Stimulated activated CD8-positive, alpha-beta memory T cell treated with anti-CD3 and anti-CD28 coated beads, Interleukin-4, amount 100 ng/mL, for 4 hours (primary cell): ENCODE measurements around the gene RBMS3.
"Not testable (repeated sequence)": the region's sequence is repeated elsewhere in the genome, so short reads cannot be mapped to it uniquely, and the experiment has no call there.

Experiments
- DNase-seq, 2 donors: peaks; one replicate each; pipeline ENCODE4 v3.0.0-alpha.2; 2020; ENCODE audit warnings: low read depth in 2 of 2, low spot score in 1 of 2

Gene RBMS3

DNA sequence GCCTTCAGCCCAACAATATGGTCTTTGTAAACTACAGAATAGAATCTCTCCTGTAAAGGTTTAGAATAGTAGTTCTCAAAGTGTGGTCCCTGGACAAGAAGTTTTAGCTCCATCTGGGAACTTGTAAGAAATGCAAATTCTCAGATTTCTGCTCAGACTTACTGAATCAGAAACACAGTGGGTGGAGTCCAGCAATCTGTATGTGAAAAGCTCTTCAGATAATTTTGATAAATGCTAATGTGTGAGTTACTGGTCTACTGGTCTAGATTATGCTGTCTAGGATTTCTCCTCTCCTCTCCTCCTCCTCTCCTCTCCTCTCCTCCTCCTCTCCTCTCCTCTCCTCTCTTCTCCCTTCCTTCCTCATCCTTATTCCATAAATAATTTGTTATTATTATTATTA lies 57.5 kb downstream of the RBMS3 start:
- no peak for DNase-seq

DNA sequence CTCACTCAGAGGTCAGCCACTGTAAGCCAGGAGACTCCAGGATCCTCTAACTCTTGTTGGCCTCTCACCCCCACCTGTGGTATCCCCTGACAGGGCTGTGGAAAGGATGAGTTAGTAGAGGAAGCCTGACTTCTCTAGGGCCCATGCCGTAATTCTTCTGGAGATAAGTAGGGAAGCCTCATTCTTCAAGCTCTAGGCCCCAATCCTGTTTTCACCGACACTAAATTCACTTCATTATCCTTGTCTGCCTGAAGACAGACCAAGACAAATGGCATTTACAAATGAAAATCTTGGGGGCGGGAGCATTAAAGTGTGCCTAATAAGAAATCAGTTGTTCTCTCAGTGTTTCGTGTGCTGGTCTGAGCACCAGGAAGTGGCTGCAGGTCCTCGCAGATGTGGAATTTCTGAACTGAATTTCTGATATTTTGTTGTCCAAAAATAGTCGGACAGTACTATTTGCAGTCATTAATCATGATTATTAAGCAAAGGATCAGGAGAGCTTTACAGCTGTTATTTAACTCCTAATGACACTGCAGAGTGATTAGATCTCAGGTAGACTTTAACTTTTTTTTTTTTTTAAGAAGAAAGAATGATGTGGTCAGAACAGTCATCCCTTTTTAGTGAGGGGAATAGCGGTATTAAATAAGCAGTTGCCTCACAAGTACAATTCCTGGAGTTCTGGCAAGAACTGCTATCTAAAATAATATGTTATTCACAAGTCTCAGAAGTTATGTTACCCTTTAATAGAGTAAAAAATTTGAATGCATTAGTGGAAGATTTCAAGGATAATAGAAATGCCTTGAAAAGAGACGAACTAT lies 58.4 kb downstream of the RBMS3 start:
- no peak for DNase-seq

DNA sequence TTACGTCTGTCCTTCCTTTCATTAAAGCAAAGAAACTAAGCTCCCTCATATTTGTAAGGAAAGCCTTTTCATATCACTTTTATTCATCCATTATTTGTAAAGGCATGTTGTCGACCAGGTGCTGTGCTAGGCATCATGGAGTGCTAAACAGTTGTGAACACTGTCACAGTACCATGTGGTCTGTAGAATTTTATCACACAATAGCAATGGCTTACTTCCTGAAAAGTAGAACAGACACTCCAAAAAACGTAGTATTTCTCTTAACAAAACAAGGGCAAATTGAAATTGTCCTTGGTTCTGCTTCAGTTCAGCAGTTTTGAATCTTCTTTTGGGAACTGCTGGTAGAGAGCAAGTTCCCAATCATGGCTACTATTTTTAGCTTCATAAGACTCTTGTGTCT lies 63.3 kb downstream of the RBMS3 start:
- no peak for DNase-seq

DNA sequence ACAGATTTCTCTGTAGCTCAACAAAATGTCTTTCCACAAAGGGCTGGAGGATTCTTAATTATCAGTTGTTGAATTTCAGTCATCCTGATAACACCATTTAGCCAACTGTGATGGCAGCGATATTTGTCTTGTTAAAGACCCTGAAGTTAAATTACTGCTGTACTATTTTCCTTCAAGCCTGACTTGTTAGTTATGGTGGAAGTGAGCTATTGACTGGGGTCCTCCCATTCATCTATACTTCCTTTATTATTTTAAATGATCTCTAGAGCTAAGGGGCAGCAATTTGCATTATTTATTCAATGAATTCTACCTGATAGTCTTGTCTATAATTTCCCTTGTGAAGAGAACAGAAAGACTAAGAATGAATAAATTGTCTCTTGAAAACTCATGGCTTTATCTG lies 64.1 kb downstream of the RBMS3 start:
- no peak for DNase-seq

DNA sequence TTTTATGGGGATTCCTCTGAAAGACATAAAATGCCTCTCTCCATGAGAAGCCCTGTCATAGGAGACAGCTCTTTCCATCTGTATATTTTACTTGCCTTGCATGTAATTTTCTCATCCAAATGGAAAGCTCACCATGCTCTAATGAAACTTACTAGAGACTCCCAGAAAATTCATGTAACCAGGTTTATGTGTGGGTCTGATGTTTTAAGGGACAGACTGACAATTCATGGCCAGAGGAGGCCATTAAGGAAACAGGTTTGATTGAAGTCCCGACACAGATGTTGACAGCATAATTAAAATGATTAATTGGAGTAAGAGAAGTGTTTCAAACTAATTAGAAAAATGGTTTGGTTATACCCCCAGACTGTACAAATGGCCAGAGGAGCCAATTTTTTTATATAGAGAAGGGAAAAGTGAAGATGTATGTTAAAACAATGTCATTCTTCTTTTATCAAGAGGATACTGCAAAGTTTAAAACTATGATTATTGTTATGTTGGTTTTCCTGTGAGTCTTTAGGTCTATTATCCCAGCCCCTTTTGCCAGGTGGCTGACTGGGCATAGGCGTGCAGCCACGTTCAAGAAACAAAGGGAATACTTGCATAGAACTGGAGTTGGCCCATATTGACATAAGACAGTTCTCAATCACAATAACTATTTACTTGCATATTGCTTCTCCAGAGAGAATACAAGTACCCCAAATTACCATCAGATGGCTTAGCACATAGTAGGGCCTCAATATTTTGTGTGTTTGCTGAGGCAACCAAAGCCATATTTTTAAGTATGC lies 64.8 kb downstream of the RBMS3 start:
- no peak for DNase-seq

DNA sequence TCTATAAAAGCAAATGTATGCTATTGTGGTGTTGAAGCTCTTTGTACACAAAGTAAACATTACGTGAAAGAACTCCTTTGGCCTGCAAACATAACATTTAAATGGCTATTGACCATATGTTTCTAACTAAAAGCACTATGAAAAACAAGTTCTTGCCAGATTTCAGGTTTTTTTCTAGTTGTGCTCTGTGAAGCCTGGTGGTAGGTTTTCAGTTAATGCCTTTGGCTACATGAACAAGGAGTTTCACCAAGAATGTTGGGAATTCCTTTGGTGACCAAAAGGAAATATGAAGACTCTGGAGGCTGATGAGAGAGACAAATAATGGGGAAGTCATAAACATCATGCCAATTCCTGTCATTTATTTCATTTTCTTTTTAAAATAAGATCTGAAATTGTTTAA lies 66.0 kb downstream of the RBMS3 start:
- no peak for DNase-seq

DNA sequence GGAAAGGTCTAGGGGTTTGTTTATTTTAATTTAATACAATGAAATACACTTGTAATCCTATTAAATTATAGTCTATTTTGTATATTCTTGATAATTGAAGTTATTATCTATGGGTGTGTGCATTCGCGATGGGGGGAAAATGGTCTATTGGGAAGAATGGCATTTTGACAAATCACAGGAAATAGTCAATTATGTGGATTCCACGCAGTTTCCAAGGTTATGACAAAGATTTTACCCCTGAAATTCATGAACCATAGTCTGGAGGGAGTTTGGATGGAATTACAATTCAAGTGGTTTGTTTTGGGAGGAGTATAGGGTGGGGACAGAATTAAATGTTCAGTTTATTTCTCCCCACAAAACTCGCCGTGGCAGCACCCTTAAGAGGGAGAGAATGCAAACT lies 66.5 kb downstream of the RBMS3 start:
- no peak for DNase-seq

DNA sequence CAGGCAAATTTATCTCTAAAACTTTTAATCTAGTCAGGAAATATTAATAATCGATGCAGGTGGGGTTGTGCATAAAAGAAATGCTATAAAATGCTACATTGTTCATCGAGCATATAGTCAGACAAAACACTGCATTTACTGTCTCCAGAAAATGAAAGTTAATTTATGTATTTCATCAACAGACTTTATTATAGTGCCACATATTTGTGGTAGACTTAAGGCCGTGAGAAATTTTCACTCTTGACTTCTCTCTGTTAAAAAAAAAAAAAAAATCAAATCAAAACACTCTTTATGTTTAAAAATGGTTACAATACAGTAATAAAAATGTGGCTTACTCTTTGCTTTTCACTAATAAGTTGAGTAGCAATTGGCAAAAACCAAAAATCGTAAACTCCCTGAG lies 67.4 kb downstream of the RBMS3 start:
- DNase-seq = no peak

DNA sequence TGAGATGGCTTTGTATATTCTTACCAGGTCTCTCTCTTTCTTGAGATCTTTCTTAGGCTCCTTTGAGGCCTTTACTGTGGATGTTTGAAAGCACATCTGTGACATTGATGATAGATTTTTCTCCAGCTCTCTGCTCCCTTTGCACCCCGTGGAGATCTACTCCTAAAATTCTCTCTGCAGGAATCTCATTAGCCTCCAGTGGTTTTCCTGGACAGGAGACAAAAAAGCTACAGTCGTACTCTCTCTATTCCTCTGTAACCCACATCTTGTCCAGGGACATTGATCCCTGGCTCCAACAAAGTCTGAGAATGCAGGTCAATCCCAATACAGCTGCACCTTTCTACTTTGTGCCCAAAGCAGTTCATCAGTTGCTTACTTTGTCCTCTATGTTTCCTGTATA lies 68.2 kb downstream of the RBMS3 start:
- DNase-seq = no peak

DNA sequence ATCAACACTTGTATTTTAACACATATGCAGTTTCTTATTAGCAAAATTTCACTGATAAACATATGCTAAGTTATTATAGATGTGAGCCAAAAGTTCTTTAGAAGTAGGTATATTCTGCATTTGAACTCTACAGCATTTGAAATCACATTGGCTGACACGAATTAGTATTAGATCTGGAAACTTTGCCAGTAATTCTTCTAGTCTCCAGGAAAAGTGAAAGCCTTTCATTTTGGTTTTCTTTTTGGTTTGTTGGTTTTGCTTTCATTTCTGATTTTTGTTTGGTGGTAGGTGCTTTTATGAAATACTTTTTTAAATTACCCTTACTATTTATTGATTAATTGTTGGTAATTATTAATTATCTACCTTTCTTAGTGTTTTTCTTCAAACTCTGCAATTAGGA lies 72.9 kb downstream of the RBMS3 start:
- no peak for DNase-seq

DNA sequence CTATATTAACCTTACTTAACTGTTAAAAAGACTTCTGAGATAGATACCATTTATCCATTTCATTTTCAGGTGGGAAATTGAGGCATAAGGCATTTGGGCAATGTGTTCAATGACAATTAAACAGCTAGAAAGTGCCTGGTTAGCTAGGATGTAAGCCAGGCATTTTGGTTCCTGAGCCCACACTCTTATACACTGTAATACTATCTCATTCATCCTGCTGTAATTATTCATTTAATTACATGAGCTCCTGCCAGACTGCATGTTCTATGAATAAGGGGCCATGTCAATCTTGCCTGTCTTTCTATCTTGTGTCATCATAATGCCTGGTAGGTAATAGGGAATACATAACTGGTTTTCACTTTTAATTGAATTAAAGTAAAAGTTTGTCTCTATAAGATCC lies 74.0 kb downstream of the RBMS3 start:
- no peak for DNase-seq

DNA sequence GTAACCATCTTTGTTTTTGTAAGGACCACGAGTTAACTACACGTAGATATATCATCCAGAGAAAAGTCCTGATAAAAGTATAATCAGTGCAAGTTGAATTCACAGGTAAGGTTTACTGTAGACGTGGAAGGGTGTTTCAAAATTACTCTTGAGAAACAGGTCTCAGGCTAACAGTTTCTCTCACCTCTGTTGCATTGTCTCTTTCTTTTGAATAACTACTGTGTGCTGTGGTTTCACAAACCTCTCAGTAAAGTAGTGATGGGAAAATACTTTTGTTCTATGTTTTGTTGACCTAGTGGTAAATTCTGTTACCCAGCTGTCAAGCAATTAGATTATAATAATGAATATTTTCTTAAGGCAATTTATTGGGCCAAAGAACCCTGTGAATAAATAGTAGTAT lies 75.2 kb downstream of the RBMS3 start:
- DNase-seq = no peak

DNA sequence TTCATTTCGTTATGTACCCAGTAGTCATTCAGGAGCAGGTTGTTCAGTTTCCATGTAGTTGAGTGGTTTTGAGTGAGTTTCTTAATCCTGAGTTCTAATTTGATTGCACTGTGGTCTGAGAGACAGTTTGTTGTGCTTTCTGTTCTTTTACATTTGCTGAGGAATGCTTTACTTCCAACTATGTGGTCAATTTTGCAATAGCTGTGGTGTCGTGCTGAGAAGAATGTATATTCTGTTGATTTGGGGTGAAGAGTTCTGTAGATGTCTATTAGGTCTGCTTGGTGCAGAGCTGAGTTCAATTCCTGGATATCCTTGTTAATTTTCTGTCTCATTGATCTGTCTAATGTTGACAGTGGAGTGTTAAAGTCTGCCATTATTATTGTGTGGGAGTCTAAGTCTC lies 79.4 kb downstream of the RBMS3 start:
- not testable (repeated sequence) for DNase-seq

DNA sequence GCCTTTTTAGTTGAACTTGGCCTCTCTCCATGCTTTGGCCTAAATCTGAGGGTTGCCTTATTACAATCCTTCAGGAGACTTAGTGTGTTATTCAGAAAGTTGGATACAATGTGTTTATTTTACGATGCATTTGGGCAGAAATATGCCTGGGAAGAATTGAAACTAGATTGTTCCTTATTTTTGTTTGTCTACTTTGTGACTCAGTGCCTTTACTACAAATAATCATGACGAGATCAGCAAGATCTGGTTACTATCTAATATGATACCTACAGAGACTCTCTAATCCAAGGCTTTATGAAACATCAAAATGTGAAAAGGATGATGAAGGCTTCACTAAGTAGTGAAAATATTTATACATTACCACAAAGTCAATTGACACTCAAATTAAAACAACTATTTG lies 82.2 kb downstream of the RBMS3 start:
- DNase-seq = no peak

DNA sequence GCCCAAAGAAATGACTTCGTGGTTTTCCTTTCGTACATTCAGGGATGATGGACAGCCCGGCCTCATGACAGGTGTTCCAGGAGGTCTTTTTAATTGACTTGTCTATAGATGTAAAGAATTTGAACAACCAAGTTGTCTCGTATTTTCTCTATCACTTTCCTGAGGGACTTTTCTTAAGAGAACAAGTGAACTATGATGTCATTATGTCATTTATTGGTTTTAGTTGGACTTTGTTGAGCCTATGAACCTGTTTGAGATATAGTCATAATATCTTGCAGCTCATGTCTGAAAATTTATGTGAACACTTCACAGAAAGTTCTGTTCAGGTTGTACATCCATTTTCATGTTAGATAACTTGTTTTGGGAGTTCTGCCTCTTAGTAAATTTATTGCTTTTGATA lies 89.2 kb downstream of the RBMS3 start:
- no peak for DNase-seq

DNA sequence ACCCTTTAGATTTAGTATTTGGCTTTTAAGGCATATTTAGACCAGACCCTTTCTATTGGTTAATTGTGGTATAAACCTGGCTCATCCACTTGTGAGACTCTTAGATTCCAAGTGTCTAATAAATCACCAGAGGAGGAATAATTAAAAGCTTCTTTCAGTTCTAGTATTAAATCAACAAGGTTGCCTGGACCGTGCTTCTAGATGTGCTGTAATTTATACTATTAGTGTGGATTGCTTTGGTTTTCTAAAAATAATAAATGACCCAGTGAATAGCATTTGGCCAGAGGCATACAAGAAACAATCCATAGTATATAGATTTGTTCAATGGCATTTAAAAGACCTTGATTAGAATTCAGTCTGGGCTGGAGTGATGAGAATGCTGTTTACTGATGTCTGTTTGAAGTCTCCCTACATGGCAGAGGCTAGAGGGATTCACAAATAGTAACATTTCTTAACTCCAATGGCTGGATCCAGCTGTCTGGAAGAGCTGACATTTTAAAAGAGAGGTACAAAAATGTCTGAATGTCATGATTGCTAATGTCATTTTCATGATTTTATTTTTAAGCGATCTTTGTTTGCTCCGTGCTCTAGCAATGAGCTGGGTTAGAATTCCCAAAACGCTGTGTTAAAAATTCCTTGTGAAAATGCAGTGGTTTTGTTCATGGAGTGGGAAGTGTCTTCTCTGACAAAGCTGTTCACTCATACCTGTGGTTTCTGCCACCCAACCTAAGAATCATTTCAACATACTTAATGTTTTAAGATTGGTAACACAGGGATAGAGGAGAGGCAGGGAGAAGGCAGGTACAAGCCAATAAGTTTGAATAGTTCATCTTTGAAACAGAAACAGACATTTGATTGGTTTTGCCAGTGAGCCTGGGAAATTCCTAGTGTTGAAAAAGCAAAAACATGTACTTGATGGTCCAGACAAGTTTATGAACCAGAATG lies 89.9 kb downstream of the RBMS3 start:
- DNase-seq = no peak

DNA sequence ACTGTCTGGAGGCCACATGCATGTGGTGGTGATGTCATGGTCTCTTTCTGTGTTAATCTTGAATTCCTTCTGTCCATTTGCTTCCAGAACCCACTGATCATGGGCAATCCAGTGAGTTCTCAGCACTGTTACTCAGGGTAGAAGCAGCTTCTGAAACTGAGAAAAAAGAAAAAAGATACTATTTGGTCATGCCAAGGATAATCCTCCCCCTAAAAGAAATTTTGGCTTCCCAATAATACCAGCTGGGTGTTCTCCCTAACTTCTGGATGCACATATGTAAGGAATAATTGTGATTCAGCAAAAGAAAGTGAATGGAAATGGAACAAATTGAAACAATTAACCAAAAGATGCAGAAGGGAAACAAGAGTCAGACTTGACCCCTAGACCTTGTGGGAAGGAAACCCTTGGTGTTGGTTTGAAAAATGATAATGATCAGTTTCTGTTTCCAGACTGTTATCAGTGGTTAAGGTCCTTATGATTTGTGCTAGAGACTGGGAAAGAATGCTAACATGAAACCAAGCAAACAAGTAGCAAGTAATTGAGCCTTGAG lies 92.3 kb downstream of the RBMS3 start:
- DNase-seq = no peak

DNA sequence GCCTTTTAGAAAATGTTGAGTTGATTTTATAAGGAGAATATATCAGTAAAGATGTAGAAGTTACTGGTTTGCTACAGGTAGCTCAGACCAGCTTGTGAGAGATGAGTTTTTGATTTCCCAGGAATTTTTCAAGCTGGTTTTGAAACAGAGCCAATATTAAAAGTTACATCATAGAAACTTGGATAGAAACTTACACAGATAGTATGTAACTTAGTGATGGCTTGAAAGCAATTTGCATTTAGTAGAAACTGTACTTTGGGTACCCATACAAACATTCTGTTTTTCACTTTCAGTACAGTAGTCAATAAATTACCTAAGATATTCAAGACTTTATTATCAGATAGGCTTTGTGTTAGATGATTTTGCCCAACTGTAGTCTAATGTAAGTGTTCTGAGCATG lies 93.4 kb downstream of the RBMS3 start:
- DNase-seq = no peak

DNA sequence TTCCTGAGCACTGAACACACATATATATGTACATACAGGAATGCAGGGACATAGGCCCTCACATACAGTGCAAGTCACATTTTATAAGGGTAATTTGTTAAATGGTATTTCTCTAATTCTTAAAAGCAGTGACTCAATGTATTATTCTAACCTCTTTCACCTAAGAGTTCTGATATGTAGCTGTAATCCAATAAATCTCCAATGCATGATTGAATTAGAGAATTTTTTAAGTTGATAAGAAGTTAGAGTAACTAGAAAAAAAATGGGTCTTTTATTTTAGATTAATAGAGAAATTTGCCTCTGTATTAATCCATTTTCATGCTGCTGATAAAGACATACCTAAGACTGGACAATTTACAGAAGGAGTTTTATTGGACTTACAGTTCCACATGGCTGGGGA lies 98.2 kb downstream of the RBMS3 start:
- DNase-seq = no peak

DNA sequence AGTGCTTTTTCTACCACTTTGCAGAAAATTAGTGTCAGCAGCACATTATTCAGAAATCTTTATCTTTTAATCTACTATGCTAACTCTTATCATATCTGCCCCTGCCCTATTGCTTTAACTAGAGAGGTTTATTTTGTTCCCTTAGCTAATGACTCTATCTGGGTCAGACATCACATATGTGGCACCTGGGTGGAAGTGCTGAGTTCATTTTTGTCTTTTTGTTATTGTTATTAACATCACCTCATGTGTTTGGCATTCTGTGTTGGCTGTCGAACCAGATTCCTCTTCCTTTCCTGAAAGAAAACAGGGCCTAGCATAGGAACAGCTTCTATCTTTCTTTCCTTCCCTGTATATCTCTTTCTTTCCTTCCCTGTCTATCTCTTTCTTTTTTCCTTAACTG lies 100.7 kb downstream of the RBMS3 start:
- DNase-seq = no peak

DNA sequence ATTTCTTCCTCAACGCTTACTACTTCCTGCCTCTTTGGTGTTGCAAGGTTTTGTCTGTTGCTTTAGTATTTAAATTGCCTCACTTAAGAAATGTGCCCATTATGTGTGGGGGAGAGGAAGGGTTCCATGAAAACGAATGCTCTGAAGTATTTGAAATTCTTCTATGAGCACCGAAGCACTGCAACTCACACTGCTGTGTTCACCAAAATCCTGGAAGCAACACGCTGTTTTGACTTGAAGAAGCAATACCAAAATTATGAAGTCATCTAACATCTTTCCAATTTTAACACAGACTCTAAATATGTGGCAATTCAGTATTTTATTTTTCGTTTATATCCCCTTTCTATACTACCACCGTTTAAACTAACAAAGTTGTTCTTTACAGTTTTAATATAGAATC lies 101.5 kb downstream of the RBMS3 start:
- no peak for DNase-seq
